CD4-positive, alpha-beta T cell treated with Interleukin-4 for 4 hours (primary cell): ENCODE results near the gene MCM8.

Experiments used
- DNase-seq: peaks from one replicate; pipeline ENCODE4 v3.0.0-alpha.2; 2020

MCM8 gene

DNA sequence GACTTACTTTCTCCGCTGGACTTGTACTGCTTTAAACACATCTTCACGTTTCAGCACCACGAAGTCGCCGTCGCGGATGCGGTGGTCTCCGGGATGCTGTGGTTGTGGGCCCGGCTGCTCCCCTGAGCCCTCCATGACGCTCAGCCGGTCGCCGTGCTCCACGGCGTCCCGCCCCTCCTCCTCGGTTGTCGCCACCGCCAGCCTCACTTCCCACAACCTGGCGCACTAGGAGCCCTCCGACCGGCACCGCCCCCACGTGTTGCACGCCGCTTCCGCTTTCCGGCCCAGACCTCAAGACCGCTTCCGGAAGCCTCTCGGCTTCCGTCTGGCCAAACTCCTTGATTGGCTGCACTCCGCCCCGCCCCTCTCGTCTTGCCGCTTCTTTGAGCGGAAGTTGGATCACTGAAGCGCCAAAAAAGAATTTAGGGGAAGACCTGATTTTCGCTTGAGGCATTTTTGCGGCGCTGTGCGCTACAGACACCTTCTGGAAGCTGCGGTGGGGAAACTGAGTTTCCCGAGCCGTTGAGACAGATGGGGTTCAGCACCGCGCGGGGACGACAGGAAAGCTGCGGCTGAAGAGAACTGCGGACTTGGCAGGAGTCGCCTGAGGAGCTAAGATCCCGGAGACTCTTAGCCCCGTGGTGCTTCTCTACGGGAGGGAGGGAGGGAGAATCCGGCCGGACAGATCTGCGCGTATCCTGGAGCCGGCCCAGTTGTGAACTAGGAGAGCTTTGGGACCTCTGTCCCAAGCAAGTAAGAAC lies at the start of gene MCM8, which contains the start of gene TRMT6:
Gene MCM8, plus strand, starts transcription at position 382 of the 761 bp plus-strand sequence. CDS start 1,364 bp downstream, outside the sequence.
Gene TRMT6, minus strand, starts transcription at position 263 of the 761 bp plus-strand sequence. Its CDS starts 128 bp downstream, at position 135.
- DNase-seq, result peak; percentile 95

DNA sequence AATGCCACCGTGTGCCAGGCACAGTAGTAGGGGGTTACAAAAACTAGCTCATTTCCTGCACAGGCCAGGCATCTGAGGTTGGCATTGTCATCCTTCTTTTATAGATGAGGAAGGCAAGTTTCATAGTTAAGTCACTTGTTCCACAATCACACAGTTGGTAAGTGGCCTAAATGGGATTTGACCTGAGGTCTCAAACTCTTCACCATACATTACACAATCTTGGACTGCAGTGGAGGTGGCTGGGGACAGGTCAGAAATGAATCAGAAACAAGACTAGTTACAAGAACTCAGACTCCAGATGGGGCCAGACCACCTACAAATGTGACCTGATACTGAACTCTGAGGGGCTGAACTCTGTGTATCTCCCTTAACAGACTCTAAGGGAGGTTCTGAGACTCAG lies 49.5 kb upstream of the MCM8 start:
- DNase-seq, result no peak

DNA sequence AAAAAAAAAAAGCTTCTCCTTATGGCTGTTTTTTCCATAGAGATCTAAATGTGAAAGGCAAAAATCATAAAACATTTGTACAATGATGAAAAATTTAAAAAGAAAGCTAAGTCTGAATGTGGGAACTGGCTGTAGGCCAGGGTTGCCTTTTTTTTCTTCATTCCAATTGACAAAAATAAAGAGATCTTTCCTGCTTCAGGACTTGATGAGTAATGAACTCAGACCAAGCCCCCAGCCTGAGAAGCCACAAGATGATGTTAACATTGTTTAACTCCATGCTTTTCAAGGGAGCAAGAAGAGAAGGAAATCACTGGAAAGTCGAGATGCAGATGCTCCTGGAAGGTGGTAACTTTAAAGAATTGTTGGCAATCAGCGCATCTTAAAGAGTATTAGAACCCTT lies 41.5 kb upstream of the MCM8 start:
- no peak for DNase-seq

DNA sequence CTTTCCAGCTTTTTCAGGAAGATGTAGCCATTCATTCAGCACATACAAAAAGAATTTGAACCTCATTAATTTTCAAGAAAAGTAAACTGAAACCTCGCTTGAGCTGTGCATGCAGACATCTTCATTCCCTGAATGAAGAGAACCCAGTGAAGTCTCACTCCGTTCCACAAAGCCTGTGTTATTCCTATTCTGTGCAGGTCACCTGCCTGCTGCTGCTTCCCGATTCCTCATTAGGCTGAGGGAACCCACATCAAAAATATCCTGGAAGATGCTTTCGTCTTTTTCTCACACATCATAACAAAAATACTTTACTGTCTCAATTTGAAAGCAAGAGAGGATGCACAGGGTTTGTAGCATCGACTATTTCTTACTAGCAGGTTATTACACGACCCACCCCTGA lies 40.3 kb upstream of the MCM8 start:
- DNase-seq, result no peak

DNA sequence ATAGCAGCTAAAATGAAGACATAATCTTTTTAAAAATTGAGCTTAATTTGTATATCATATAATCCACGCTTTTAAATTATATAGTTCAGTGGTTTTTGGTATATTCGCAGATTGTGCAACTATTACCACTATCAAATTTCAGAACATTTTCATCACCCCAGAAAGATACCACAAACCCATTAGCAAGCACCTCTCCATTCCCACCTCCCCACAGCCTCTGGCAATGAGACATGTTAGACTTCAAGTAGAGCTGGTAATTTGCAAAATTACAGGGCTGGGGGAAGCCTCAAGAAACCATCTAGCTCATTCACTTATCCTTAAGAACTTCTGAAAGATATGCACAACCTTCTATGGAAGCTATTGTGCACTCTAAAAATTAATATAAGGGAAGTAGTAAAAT lies 37.3 kb upstream of the MCM8 start:
- no peak for DNase-seq

DNA sequence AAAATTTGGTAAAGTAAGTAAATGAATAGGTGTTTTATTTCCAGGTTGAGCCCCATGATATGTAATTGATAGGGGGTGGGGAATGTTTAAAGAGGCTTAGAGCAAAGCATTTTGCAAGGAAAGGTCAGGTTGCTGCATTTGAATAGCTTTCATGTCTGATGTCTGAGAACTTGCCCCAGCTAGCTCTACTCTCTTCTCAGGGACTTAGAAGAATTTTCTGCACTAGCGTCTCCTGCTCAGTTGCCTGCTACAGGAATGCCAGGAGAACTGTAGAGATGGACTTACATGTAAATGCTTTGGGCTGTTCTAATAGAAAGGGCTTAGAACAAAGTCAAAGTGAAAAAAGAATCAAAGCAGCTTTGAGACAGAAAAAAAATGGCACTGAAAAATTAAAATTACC lies 35.6 kb upstream of the MCM8 start:
- no peak for DNase-seq

DNA sequence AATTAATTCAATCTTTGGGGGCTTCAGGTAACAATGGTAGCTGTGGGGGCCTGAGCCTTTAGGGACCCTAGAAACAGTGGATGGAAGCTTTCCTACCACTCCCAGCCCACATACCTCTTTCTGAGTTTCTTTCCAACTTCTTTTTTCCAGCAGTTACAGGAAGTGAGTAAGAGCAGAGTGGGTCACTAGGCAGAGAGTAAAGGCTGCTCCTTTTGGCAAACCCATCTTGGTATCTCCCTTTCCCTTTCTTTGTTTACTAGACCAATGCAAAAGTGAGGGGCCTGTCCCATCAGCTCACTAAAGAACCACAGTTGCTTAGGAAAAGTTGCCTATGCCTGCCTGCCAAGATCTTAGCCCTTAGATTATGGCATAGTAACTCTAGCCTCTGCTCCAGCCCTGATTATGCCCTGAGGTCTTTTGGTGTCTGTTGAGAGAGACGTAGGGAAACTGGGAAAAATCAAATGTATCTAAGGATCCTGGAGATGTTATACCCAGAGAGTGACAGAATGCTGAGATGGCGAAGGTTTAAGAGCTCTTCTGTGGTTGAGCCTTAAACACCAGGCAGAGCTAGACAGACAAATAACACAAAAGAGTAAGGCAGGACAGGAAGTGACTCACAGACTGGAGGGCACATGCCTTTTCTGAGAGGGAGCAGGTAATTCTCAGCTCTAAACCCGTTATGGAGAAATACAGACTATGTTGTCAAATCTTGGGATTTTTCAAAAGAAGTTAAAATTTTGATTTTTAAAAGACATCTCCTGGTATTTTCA lies 31.4 kb upstream of the MCM8 start:
- DNase-seq, result peak; percentile 66

DNA sequence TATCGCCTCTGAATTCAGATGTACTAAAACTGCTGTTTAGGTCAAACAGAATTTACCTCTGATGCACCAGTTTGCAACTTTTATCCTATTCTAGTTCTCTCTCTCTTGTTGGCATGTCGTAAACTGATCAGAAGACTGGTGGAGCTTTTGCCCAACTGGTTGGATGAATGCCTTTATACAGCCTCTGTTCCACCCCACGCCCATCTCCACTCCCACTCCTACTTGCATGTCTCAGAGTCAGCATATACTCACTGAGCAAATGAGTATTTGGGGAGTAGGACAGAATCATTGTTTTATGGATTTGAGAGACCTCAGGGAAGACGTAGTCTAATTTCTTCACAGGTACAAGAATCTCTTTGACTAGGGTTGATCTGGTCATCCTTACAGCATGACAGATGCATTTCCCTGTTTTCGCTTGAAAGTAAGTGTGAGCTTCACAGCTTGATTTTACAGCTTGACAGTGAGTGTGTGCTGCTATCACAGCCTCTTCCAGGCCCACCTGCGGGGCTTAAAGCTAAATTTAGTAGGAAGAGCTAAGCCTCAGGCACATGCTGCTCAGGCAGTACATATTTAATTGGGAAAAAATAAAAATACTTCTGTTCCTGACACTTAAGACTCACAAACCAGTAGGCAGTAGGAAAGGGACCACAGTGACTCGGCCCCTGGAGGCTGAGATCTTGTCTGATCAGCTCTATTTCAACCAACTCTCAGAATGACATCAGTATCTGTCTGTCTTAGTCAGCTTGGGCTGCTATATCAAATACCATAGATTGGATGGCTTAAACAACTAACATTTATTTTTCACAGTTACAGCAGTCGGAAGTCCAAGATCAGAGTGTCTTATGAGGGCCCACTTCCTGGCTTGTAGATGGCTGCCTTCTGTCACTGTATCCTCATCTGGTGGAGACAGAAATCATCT lies 30.6 kb upstream of the MCM8 start:
- peak; percentile 31 for DNase-seq

DNA sequence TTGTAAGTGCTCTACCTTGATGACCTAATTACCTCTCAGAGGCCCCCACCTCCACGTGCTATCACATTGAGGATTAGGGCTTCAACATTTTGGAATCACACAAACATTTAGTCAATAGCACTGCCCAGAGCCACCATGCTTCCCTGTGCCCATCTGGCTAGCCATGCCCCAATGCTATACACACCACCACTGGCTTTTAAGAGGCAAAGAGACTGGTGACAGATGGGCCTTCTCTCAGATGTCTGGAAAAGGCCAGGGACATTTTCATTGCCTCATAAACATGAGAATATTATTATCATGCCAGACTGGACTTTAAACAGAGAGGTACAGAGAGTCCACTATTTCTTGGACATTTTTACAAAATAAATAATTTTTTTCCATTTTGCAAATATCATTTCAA lies 29.9 kb upstream of the MCM8 start:
- no peak for DNase-seq

DNA sequence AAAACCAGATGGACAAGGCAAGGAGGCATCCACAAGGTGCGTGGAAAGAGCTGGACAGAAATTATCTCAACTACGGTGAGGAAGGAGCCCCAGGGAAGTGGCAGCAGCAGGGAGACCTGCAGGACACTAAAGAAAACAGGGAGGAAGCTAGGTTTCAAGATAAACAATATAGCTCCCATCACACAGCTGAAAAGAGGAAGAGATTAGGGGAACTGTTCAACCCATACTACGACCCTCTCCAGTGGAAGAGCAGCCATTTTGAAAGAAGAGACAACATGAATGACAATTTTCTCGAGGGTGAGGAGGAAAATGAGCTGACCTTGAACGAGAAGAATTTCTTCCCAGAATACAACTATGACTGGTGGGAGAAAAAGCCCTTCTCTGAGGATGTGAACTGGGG lies 27.0 kb upstream of the MCM8 start:
- DNase-seq, result no peak

DNA sequence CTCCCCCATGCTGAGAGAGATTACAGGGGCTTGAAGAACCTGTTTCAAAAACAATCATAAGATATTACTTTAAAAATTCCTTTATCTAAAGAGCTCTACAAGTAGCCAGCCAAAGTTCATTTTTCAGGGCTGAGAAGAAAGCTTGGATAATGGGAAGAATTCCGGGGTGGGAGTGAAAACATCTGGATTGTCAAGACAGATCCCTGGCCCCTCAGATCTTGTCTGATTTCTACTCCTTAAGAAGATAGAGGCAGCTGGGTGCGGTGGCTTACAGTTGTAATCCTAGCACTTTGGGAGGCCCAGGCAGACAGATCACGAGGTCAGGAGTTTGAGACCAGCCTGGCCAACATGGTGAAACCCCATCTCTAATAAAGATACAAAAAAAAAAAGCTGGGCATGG lies 24.9 kb upstream of the MCM8 start:
- DNase-seq, result no peak

DNA sequence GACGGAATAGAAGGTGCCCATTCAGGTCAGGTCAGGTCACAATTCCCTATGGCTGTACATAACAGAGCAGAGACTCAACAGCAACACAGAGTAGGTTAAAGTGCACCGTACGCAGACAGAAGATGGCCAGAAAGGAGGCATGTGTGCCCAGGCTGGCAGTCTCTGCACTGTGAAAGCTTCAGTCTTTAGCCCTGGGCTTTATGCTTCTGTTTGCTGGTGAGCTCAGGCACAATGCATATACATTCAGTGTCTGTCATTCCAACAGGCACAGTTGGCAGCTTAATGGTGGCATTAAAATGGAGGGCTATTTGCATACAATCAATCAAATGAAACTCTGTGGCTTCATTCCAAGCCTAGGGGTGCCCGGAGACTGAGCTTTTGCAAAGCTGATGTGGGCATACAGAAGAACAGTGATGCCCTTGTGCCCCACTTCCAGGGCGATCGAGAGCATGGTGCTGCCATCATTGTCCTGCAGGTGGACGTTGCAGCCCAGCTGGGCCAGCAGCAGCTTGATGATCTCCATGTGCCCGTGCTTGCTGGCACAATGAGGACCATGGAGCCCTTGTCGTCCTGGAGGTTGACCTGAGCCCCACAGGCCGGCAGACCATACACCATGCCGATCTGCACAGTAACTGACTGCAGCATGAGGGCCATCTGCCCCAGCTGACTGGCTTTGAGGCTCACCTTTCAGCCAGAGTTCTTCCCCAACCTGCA lies 22.5 kb upstream of the MCM8 start:
- no peak for DNase-seq

DNA sequence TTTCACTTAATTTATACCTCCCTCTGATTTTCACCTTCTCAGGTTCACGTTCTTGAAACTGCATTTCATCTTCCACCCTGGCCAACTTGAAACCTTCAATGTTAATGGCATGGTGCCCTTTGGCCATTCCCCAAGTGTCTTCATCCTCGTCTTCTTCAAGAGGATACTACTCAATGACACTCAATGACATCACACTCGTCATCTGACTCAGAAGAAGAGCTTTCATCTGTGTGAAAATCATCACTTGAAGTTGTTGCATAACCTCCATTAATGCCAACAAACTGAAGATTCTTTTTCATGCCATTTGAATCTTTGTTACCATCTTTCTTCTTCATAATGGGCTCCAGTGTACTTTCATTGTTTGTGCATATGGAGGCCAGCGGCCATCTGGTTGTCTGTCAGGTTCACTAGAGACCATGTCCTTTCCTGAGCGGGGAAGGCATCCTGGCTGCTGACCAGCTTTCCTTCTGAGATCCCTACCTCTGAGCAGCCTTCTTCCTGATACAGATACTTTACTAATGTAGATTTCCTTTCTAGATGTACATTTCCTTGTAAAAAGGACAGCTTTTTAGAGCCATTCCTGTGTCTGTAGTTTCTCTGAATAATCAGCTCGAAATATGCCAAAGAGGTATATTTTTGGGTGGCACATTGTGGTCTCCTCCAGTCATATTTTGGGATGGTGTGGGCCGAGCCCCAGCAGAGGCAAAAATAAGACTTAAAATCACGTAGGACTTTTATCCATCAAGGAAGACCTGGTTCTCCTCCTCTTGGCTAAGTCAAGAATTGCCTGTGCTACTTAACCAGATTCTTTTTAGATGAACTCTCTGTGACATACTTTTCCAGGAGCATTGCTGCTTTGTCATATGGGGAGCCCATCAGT lies 21.4 kb upstream of the MCM8 start:
- DNase-seq, result no peak

DNA sequence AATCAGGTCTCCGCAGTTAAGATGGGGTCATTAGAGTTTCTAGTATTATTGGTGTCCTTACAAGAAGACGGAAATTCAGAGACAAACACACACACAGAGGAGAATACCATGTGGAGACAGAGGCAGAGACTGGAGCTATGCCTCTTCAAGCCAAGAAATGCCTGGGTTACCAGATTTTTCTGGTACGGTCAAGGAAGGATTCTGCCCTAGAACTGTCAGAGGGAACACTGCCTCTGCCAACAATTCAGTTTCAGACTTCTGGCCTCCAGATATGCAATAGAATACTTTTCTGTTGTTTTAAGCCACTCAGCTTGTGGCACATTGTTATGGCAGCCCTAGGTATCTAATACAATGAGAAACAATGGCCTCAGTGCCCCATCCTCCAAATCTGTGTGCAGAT lies 19.0 kb upstream of the MCM8 start:
- no peak for DNase-seq

DNA sequence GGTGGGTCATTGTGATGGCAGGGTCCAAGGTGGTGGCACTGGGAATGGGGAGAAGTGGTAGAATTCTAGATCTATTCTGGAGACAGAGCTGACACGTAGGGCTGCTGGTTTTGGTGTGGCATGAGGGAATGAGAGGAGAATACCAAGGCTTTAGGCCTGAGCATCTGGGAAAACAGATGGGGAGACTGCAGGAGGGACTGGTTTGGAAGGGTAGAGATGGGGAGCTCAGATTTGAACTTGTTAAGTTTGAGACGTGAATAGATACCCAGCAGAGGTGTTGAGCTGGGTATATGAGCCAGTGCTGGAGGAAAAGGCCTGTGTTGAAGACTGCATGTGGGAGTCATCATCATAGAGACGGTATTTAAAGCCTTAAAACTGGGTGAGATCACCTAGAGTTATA lies 17.7 kb upstream of the MCM8 start:
- no peak for DNase-seq

DNA sequence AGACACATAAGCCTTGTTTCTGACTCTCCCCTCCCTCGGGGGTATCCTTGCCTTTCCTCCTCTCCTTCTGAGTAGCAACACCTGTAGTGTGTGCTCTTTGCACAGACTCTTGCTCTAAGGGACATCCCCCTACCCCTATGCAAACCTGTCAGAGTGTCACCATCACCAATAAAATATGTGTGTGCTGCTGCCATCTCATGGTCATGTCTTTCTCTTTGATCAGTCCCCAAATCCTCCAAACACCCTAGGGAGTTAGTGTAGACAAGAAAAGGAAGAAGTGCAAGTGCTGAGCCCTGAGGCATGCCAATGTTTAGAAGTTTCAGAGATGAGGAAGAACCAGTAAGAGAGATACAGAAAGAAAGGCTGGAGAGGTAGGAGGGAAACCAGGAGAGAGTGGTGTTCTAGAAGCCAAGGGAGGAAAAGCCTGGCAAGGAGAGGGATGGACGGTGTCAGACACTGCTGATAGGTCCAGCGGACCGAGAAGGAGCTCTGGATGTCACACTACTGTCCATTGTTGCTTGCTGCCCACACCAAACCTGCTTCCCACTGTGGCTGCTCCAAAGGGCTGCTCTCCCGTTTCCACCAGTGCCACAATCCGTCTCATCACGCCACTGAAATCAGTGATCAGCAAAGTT lies 16.5 kb upstream of the MCM8 start:
- peak; percentile 36 for DNase-seq

DNA sequence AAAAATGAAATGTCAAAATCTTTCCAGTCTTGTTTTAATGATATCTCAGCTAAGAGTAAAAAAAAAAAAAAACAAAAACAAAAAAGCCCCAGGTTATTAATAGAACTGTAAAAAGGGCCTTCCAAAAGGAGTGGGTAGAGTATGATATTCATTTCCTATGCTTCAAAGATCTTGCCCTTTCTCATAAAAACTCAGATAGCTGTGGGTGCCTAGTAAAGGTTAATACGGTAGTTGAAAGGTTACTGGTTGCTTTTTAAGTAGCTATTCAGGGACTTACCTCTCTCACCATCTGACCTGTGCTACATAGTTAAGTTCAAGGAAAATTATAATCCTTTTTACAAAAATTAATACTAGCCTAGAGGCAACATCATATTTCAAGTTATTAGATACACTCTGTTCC lies 15.1 kb upstream of the MCM8 start:
- no peak for DNase-seq

DNA sequence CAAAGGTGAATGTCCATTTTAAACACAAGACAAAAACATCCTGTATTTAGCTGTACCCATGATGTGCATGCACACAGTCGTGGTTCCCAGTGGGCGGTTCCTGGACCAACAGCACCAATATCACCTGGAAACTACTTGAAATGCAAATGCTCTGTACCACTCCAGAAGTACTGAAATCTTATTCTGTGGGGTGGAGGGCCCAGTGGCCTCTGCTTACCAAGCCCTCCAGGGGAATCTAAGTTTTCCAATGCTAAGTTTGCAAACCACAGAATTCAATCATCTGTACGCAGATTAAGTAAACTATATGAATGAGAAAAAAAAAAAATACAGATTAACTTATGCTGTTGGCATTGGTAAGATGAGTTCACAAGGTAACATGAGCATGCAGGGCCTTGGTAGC lies 14.2 kb upstream of the MCM8 start:
- no peak for DNase-seq

DNA sequence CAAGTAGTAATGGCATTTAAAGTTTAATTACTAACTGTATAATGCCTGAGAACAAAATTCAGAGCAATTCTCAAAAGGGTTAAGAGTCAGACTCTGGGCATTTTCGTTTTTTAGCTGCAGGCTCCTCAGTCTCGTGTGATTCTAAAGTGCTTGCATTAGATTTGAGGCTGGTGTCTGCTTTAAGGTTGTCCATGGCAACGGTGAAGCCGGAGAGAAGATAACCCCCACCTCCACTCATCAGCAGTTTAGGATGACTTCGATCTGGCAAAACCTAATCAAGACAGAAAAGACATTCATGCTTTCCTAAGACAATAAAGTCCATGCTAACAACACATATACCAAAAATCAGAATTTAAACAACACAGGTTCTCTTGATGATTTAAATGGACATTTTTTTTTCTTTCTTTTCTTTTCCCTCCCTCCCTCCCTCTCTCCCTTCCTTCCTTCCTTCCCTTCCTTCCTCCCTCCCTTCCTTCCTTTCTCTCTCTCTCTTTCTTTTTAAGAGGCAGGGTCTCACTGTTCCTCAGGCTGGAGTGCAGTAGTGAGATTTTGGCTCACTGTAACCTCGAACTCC lies 11.9 kb upstream of the MCM8 start:
- no peak for DNase-seq

DNA sequence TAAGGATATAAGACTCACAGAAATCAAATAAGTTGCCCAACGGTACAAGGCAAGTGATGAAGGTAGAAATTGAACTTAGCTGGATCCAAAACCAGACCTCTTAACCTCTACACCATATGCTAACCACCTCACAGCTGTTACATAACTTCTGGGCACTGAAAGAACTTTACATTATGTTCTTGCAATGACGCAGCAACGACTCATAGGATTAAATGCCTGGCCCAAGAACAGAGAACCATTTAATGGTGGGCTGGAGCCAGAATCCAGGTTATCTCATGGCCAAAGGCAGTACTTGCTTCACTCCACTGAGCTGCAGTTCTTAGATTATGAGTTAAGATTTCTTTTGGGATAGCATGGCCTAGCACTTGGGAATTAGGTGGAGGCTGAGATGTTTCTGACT lies 4.5 kb upstream of the MCM8 start:
- no peak for DNase-seq

DNA sequence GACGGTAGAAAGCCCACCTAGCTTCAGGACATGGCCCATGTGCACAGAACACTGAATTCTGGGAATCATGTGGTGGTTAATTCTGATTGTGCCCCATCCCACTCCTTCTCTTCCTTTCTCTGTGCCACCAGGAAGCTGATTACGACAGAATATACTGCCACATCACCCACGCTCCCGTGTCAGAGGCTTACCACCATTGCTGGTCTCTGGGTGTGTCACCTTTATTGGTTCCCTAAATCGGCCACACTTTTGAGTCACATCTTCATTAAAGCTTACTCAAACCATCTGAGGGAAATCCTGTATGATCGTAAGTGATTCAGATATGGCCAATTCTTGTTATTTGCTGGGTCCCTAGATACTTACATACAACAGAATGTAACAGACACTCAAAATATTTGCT lies 3.2 kb upstream of the MCM8 start:
- peak; percentile 44 for DNase-seq
